ENCODE data around the gene KRTAP10-8.
"Not testable (repeated sequence)": the region's sequence is repeated elsewhere in the genome, so short reads cannot be mapped to it uniquely, and the experiment has no call there.

The KRTAP10-8 gene

GRCh38 chr21:44648557-44649311 lies 36.9 kb downstream of the KRTAP10-8 start:
- no peak for FAIRE-seq

- no peak for FAIRE-seq
These were observed 37.7 kb downstream of the KRTAP10-8 start for GRCh38 chr21:44649521-44650100.

- FAIRE-seq = no peak
These were observed 38.5 kb downstream of the KRTAP10-8 start for GRCh38 chr21:44650265-44650972.

- no peak for FAIRE-seq
These were observed 39.2 kb downstream of the KRTAP10-8 start for GRCh38 chr21:44650973-44651675.

GRCh38 chr21:44653123-44653522 lies 41.2 kb downstream of the KRTAP10-8 start:
- FAIRE-seq = no peak

- FAIRE-seq = no peak
These were observed 42.0 kb downstream of the KRTAP10-8 start for GRCh38 chr21:44653656-44654575.

- no peak for FAIRE-seq
These were observed 42.8 kb downstream of the KRTAP10-8 start, which contains the start of gene KRTAP12-4 for GRCh38 chr21:44654576-44655175. TSS of gene KRTAP12-4 (minus strand) at chr21:44654659. CDS start at chr21:44654614, 45 bp downstream.

- FAIRE-seq = no peak
These were observed 45.0 kb downstream of the KRTAP10-8 start for GRCh38 chr21:44656868-44657267.

- no peak for FAIRE-seq
These were observed 46.0 kb downstream of the KRTAP10-8 start, which contains the start of gene KRTAP12-3 for GRCh38 chr21:44657635-44658540. TSS of gene KRTAP12-3 (plus strand) at chr21:44657932. CDS start at chr21:44657980, 48 bp downstream.

- FAIRE-seq = no peak
These were observed 46.6 kb downstream of the KRTAP10-8 start for GRCh38 chr21:44658541-44658910.

- no peak for FAIRE-seq
These were observed 47.2 kb downstream of the KRTAP10-8 start for GRCh38 chr21:44658913-44659595.

GRCh38 chr21:44661567-44661966 lies 49.7 kb downstream of the KRTAP10-8 start:
- not testable (repeated sequence) for FAIRE-seq
